ENCODE data around the gene ALOX5. TPM values are rescaled to one million over a fixed set of nuclear protein-coding genes. Genes with fewer than 3 reads are reported as not detected.

Gene ALOX5
- total RNA-seq, 2 experiments from 2014 or later = 0.56 to 0.60 TPM

DNA sequence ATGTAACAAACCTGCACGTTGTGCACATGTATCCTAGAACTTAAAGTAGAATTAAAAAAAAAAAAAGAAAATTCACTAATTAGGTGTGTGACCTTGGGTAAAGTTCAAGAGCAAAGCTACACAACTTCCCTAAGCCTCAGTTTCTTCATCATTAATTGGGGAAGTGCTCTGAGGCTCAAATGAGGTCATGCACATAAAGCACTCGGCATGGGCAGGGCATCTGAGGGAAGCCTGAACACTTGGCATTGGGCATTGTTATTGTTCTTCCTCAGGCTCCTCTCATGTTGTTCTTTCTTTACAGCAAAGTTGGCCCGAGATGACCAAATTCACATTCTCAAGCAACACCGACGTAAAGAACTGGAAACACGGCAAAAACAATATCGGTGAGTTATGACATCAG lies 21.5 kb downstream of the ALOX5 start:
- no peaks in the 10 kb centered on the region for H3K27me3 Mint-ChIP-seq
- ChIA-PET CTCF (no interaction called here), POLR2A (no interaction called here)
- H3K4me1 Mint-ChIP-seq (ENCODE audit: low read depth) = no peaks in the 10 kb centered on the region
- TF ChIP-seq, protein P1, sequence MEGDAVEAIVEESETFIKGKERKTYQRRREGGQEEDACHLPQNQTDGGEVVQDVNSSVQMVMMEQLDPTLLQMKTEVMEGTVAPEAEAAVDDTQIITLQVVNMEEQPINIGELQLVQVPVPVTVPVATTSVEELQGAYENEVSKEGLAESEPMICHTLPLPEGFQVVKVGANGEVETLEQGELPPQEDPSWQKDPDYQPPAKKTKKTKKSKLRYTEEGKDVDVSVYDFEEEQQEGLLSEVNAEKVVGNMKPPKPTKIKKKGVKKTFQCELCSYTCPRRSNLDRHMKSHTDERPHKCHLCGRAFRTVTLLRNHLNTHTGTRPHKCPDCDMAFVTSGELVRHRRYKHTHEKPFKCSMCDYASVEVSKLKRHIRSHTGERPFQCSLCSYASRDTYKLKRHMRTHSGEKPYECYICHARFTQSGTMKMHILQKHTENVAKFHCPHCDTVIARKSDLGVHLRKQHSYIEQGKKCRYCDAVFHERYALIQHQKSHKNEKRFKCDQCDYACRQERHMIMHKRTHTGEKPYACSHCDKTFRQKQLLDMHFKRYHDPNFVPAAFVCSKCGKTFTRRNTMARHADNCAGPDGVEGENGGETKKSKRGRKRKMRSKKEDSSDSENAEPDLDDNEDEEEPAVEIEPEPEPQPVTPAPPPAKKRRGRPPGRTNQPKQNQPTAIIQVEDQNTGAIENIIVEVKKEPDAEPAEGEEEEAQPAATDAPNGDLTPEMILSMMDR (IDR thresholded peaks at IDR 0.05) = no peak
- no peak overlapping the region for H3K27ac Mint-ChIP-seq
- peaks cover 4% of the 10 kb centered on the region for H3K36me3 Mint-ChIP-seq (ENCODE audit: low read depth)
- peaks cover 14% of the 10 kb centered on the region for H3K9me3 Mint-ChIP-seq
- H3K4me3 Mint-ChIP-seq = no peak overlapping the region
- intact Hi-C loops (cut with micrococcal nuclease) = no loop called here
- ATAC-seq (no peak), DNase-seq (no peak)

DNA sequence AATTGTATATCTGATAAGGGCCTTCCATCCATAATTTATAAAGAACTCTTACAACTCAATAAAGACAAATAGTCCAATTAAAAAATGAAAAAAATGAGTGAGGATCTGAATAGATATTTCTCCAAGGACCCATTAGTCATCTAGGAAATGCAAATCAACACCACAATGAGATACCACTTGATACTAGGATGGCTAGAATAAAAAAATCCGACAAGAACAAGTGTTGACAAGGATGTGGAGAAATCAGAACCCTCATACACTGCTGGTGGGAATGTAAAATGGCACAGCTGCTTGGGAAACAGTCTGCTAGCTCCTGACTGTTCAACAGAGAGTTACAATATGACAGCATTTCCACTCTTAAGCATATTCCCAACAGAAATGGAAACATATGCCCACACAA lies 24.6 kb downstream of the ALOX5 start:
- no peak for ATAC-seq
- TF ChIP-seq, protein P1 (IDR thresholded peaks at IDR 0.05) = no peak
- Mint-ChIP-seq H3K4me1 (ENCODE audit: low read depth) (no peaks in the 10 kb centered on the region), H3K27me3 (no peaks in the 10 kb centered on the region), H3K4me3 (no peak overlapping the region), H3K27ac (no peak overlapping the region), H3K9me3 (peaks cover 13% of the 10 kb centered on the region), H3K36me3 (ENCODE audit: low read depth) (peaks cover 4% of the 10 kb centered on the region)
- CTCF ChIA-PET = interaction anchor here (1.4 kb wide), 1 partner anchor 9 kb away, joined by 4 read pairs; no protein-coding TSS in a partner anchor
- POLR2A ChIA-PET = no interaction called here
- intact Hi-C loops (cut with micrococcal nuclease) = no loop called here
- DNase-seq = no peak

DNA sequence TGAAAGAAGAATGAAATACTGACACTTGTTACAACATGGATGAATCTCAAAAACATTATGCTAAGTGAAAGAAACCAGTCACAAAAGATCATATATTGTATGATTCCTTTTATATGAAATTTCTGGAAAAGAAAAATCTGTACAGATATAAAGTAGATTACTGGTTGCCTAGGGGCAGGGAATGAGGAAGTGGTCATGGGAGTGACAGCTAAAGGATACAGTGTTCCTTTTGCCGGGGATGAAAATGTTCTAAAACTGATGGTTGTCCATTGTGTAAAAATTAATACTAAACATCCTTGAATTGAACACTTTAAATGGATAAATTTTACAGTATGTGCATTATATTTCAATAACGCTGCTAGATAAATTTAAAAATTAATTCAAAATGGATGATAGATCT lies 25.1 kb downstream of the ALOX5 start:
- CTCF ChIA-PET = no interaction called here
- no peak overlapping the region for H3K4me3 Mint-ChIP-seq
- TF ChIP-seq, protein P1 (IDR thresholded peaks at IDR 0.05) = no peak
- peaks cover 4% of the 10 kb centered on the region for H3K36me3 Mint-ChIP-seq (ENCODE audit: low read depth)
- ATAC-seq = no peak
- no peak overlapping the region for H3K27ac Mint-ChIP-seq
- intact Hi-C loops (cut with micrococcal nuclease) = no loop called here
- H3K27me3 Mint-ChIP-seq = no peaks in the 10 kb centered on the region
- POLR2A ChIA-PET = no interaction called here
- H3K4me1 Mint-ChIP-seq (ENCODE audit: low read depth) = no peaks in the 10 kb centered on the region
- peaks cover 10% of the 10 kb centered on the region for H3K9me3 Mint-ChIP-seq
- no peak for DNase-seq

GRCh38 chr10:45403151-45403550 lies 29.1 kb downstream of the ALOX5 start:
- ATAC-seq (no peak), DNase-seq (no peak)
- Mint-ChIP-seq H3K9me3 (no peaks in the 10 kb centered on the region), H3K27ac (no peak overlapping the region), H3K4me1 (ENCODE audit: low read depth) (no peaks in the 10 kb centered on the region), H3K27me3 (no peaks in the 10 kb centered on the region), H3K36me3 (ENCODE audit: low read depth) (no peaks in the 10 kb centered on the region), H3K4me3 (no peak overlapping the region)
- POLR2A ChIA-PET = no interaction called here
- TF ChIP-seq, protein P1 (IDR thresholded peaks at IDR 0.05) = no peak
- CTCF ChIA-PET = no interaction called here
- intact Hi-C loops (cut with micrococcal nuclease) = no loop called here

DNA sequence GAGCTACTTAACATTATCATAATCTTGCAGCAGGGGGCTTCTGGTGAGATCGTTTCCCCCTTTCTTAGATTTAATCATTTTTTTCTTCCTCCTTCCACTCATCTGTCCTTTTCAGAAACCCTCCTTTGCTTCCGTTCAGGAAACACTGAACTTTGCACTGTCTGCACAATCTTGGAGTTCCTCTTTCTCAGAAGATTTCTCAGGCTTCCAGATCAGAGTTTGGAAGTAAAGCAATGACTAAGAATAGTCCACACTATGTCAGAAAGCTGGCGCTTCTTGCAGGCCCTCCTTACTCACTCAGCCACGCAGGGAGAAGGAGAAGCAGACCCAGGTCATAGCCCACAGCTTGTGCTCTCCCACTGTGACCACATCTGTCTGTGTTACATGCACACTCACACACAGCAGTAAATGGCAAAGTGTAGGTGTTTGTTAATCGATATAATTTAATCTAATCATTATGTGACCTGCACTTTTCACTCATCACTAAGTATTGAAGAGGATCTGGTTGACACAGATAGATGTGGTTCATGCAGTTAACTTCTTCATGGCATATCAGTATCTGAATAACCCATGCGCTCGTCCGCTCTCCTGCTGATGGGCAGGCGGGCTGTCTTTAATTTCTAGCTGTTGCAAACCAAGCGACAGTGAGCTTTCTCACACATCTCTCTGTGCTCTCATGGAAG lies 30.2 kb downstream of the ALOX5 start:
- H3K9me3 Mint-ChIP-seq = no peaks in the 10 kb centered on the region
- no peak for ATAC-seq
- intact Hi-C loops (cut with micrococcal nuclease) = no loop called here
- DNase-seq = no peak
- TF ChIP-seq, protein P1 (IDR thresholded peaks at IDR 0.05) = no peak
- ChIA-PET POLR2A (no interaction called here), CTCF (no interaction called here)
- H3K36me3 Mint-ChIP-seq (ENCODE audit: low read depth) = no peaks in the 10 kb centered on the region
- H3K27me3 Mint-ChIP-seq = peaks cover 5% of the 10 kb centered on the region
- no peaks in the 10 kb centered on the region for H3K4me1 Mint-ChIP-seq (ENCODE audit: low read depth)
- H3K27ac Mint-ChIP-seq = no peak overlapping the region
- H3K4me3 Mint-ChIP-seq = no peak overlapping the region

All from activated CD8-positive, alpha-beta T cell treated with anti-CD3 and anti-CD28 coated beads for 36 hours (primary cell).